GM12891 (cell line): ENCODE measurements around the gene CHMP4A.

Experiments
- POLR2A ChIP-seq: IDR thresholded peaks from 2 replicates; pipeline ENCODE4 v1.6.1; 2011; ENCODE audit warnings: low read depth, low read length, control low read depth
- TAF1 ChIP-seq: IDR thresholded peaks from 2 replicates; pipeline ENCODE4 v1.6.1; 2011; ENCODE audit warnings: low read depth, low read length, control low read depth

- no peak for TF ChIP-seq POLR2A
- TF ChIP-seq TAF1 = no peak
Observed at GRCh38 chr14:24187539-24187915, 25.8 kb downstream of the CHMP4A start.
